NCI-H69 (cell line): ENCODE results near the gene GTF2H2C_2.
"Not testable (repeated sequence)": the region's sequence is repeated elsewhere in the genome, so short reads cannot be mapped to it uniquely, and the experiment has no call there.

Source experiments
- DNase-seq: peaks from one replicate; lab custom pipeline; 2025; lab: John Stamatoyannopoulos, UW

GTF2H2C_2 gene

GRCh38 chr5:70415117-70415516 lies at the start of gene GTF2H2C_2:
Gene GTF2H2C_2, plus strand, starts transcription at chr5:70415368.
- not testable (repeated sequence) for DNase-seq

GRCh38 chr5:70400984-70401686 lies 14.0 kb upstream of the GTF2H2C_2 start:
- not testable (repeated sequence) for DNase-seq

- not testable (repeated sequence) for DNase-seq
These were observed 6.2 kb downstream of the GTF2H2C_2 start for GRCh38 chr5:70421322-70421721.

GRCh38 chr5:70423215-70423614 lies 8.0 kb downstream of the GTF2H2C_2 start:
- not testable (repeated sequence) for DNase-seq

GRCh38 chr5:70438518-70438917 lies 23.4 kb downstream of the GTF2H2C_2 start:
- not testable (repeated sequence) for DNase-seq

- not testable (repeated sequence) for DNase-seq
These were observed 34.4 kb downstream of the GTF2H2C_2 start for GRCh38 chr5:70449565-70449964.

- not testable (repeated sequence) for DNase-seq
These were observed 36.2 kb downstream of the GTF2H2C_2 start for GRCh38 chr5:70451249-70451984.

GRCh38 chr5:70457093-70457492 lies 41.9 kb downstream of the GTF2H2C_2 start:
- DNase-seq: not testable (repeated sequence)

- not testable (repeated sequence) for DNase-seq
These were observed 44.0 kb downstream of the GTF2H2C_2 start for GRCh38 chr5:70459188-70459587.

GRCh38 chr5:70461984-70462383 lies 46.8 kb downstream of the GTF2H2C_2 start:
- not testable (repeated sequence) for DNase-seq

GRCh38 chr5:70464019-70464637 lies 49.0 kb downstream of the GTF2H2C_2 start:
- not testable (repeated sequence) for DNase-seq

- not testable (repeated sequence) for DNase-seq
These were observed 54.9 kb downstream of the GTF2H2C_2 start for GRCh38 chr5:70469926-70470509.
